Gastroesophageal sphincter (tissue), 4 donors: ENCODE results near the gene ANP32A. TPM values are rescaled to one million over a fixed set of nuclear protein-coding genes. Genes with fewer than 3 reads are reported as not detected.
A peak's percentile ranks its signal among the peaks of the same experiment; 100 is the strongest.

ENCODE experiments used
- ATAC-seq: fragments of 150-250 bp; one replicate; pipeline ENCODE4 v1.9.1; 2016; ENCODE audit warnings: mild to moderate bottlenecking, moderate library complexity
- H3K27ac ChIP-seq, 4 donors: fragments of 200-600 bp; sonication (generic) in 3 of 4; 1 replicate in 3 of 4; 2 replicates in 1 of 4; pipeline ENCODE4 v1.5.1; 2016 to 2019
- H3K27me3 ChIP-seq: fragments of 200-600 bp; sonication (generic); one replicate; pipeline ENCODE4 v1.5.1; 2019
- H3K36me3 ChIP-seq, 2 donors: fragments of 200-600 bp; sonication (generic); one replicate each; pipeline ENCODE4 v1.5.1; 2019; ENCODE audit warnings: control low read depth in 1 of 2
- H3K4me1 ChIP-seq, 3 donors: fragments of 200-600 bp; sonication (generic); 1 replicate in 2 of 3; 2 replicates in 1 of 3; pipeline ENCODE4 v1.5.1; 2016 to 2019; ENCODE audit warnings: control low read depth in 2 of 3
- H3K4me3 ChIP-seq, 2 donors: fragments of 200-600 bp; sonication (generic); one replicate each; pipeline ENCODE4 v1.5.1; 2019; ENCODE audit warnings: mild to moderate bottlenecking in 1 of 2, moderate library complexity in 1 of 2
- H3K9me3 ChIP-seq, 3 donors: fragments of 200-600 bp; sonication (generic); one replicate each; pipeline ENCODE4 v1.5.1; 2017 to 2019; ENCODE audit warnings: control low read depth in 2 of 3
- EP300 ChIP-seq: sonication (generic); formaldehyde crosslinking; IDR thresholded peaks from one replicate; pipeline ENCODE4 v1.6.1; 2017; ENCODE audit warnings: antibody characterized with exemption, mild to moderate bottlenecking
- POLR2A ChIP-seq, 2 donors: fragments of 450-650 bp; IDR thresholded peaks; one replicate each; pipeline ENCODE4 v1.6.1; 2017; ENCODE audit warnings: antibody characterized with exemption in 2 of 2, mild to moderate bottlenecking in 2 of 2, moderate library complexity in 1 of 2
- POLR2AphosphoS5 ChIP-seq: sonication (generic); formaldehyde crosslinking; IDR thresholded peaks from one replicate; pipeline ENCODE4 v1.6.1; 2017; ENCODE audit warnings: antibody characterized with exemption
- WGBS, 2 donors: methylation state at CpG; one replicate each; pipeline ENCODE4 v1.1.5; 2018; ENCODE audit warnings: low coverage in 1 of 2; 5-methylcytosine and 5-hydroxymethylcytosine counted together
- small RNA-seq, 4 donors: library from RNA; depleted of rRNA; stranded (forward); fragments of <200 nt; gene quantifications; one replicate each; pipeline ENCODE3, GENCODE V24; 2016
- total RNA-seq, 4 donors: library from RNA; depleted of rRNA; stranded (reverse); fragments of >200 nt; gene quantifications; one replicate each; pipeline ENCODE4 v1.1.0, GENCODE V29; 2016
- TF ChIP-seq, protein P1 (sequence below), 4 experiments: fragments of 200-600 bp in 2 of 4; fragments of 450-650 bp in 2 of 4; sonication (generic) in 1 of 4; IDR thresholded peaks; one replicate each; pipeline ENCODE4 v1.5.1; 2017 to 2019; ENCODE audit warnings: antibody characterized with exemption in 4 of 4, mild to moderate bottlenecking in 2 of 4, moderate library complexity in 2 of 4

ANP32A gene
- total RNA-seq, 4 donors from 2014 or later, result 42.4 to 75.0 (median 55.6) TPM

DNA sequence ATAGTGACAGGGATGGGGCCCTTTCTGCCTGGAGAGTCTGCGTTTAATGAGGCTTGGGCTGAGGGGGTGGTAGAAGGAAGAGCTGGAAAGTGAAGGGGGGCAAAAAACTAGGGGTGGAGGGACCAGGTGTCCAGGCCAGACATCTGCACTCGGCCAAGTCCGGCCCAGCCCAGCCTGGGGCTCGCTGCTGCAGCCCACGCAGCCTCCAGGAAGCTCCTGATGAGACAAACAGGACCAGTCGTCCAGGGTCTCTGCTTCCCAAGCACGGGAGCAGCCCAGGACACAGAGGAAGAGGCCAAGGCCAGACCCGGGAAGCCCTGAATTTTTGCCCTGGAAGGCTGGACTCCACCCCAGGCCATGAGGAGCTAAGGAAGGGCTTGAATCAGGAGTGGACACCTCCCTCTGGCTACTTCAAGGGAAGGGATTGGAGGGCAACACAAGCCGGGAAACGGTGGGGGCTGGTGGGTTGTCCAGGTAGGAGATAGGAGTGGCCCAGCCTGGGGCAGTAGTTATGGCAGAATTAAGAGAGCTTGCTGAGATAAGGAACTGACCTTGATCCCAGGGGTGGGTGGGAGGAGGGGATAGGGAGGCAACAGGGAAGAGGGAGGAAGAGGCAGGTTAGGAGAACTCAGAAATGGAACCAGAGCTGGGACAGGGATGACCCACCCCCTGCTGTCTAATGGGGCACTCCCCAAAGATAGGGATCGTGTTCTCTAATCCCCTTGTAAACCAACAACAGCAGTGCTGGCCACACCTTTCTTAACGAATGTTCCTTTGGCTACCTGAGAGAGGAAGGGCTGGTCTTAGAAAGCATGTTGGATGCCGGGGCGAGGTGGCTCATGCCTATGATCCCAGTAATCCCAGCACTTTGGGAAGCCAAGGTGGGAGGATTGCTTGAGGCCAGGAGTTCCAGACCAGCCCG is 89.5 kb downstream of the ANP32A start:
- Histone ChIP-seq H3K27me3 (no peaks in the 10 kb centered on the region), H3K36me3 (no peaks in the 10 kb centered on the region), H3K4me1 (peaks cover 0 to 28% (median 16%) of the 10 kb centered on the region in 3 donors), H3K4me3 (no peak overlapping the region), H3K9me3 (no peaks in the 10 kb centered on the region), H3K27ac (peak overlapping the region in 3 of 4 donors; percentile 14 to 71 (median 70))
- ATAC-seq, result no peak
- 75 to 83% methylated on average over 4 to 5 of the region's 15 CpGs for WGBS, 2 donors
- TF ChIP-seq POLR2AphosphoS5, result no peak
- no peak for TF ChIP-seq EP300
- TF ChIP-seq, protein P1, sequence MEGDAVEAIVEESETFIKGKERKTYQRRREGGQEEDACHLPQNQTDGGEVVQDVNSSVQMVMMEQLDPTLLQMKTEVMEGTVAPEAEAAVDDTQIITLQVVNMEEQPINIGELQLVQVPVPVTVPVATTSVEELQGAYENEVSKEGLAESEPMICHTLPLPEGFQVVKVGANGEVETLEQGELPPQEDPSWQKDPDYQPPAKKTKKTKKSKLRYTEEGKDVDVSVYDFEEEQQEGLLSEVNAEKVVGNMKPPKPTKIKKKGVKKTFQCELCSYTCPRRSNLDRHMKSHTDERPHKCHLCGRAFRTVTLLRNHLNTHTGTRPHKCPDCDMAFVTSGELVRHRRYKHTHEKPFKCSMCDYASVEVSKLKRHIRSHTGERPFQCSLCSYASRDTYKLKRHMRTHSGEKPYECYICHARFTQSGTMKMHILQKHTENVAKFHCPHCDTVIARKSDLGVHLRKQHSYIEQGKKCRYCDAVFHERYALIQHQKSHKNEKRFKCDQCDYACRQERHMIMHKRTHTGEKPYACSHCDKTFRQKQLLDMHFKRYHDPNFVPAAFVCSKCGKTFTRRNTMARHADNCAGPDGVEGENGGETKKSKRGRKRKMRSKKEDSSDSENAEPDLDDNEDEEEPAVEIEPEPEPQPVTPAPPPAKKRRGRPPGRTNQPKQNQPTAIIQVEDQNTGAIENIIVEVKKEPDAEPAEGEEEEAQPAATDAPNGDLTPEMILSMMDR (IDR thresholded peaks at IDR 0.05), result no peak
- no peak for TF ChIP-seq POLR2A (IDR thresholded peaks at IDR 0.05)

DNA sequence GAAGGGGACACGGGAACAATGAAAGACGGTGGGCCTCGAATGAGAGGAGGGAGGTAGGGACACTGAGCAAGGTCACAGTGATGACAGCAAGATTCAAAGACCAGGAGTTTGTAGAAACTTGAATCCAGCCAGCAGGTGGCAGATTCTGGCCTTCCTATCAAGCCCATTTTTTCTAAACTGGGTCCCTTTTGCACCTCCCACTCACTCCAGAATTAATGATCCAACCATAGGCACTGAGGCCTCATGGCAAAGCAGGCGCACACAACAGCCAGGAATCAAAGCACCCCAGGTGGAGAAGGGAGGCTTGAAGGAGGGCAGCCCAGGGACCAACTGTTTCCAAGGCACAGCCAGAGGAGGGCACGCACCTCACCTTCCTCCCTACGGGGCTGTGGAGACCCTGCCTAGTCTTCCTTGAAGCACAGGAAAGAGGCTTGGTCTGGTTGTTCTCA is 90.2 kb downstream of the ANP32A start:
- TF ChIP-seq EP300 (no peak), POLR2A (IDR thresholded peaks at IDR 0.05) (no peak), POLR2AphosphoS5 (no peak)
- TF ChIP-seq, protein P1 (IDR thresholded peaks at IDR 0.05), result peak in 3 of 4 experiments; percentile 54 to 66 (median 58)
- peak; percentile 18 for ATAC-seq
- 23 to 32% methylated on average over 4 of the region's 6 CpGs for WGBS, 2 donors
- Histone ChIP-seq H3K4me3 (no peak overlapping the region), H3K9me3 (no peaks in the 10 kb centered on the region), H3K27ac (peak overlapping the region in 3 of 4 donors; percentile 28 to 71 (median 70)), H3K36me3 (no peaks in the 10 kb centered on the region), H3K27me3 (no peaks in the 10 kb centered on the region), H3K4me1 (peaks cover 0 to 32% (median 16%) of the 10 kb centered on the region in 3 donors)

DNA sequence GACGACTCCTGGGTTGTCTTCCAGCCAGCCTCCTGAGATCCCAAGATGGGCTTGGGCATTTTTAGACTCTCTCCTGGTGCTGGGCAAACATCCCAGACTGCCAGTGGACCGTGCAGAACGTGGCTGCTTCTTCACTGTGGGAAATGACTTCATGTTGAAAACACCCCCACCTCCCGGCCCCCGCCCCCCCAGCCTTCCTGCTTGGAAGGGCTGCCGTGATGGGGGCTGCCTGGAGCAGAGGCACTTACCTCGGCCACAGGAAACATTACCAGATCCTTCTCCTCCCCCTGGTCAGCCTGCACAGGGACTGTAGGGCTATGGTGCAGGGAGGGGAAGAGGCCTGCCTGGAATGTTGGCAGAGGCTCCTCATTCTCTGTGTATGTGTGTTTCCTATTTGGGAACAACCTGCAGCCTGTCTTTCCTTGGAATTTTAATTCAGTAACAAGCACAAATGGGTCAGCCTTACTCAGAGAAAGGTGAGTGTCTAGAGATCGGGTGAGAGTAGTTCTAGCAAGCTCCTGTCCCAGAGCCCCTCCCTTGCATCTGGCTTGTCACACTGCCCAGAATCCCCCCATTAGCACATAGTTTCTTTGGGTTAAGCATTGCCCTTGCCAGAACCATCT is 90.8 kb downstream of the ANP32A start:
- Histone ChIP-seq H3K4me3 (no peak overlapping the region), H3K4me1 (peaks cover 0 to 32% (median 16%) of the 10 kb centered on the region in 3 donors), H3K9me3 (no peaks in the 10 kb centered on the region), H3K27ac (peak overlapping the region in 3 of 4 donors; percentile 28 to 71 (median 70)), H3K27me3 (no peaks in the 10 kb centered on the region), H3K36me3 (no peaks in the 10 kb centered on the region)
- TF ChIP-seq EP300 (no peak), POLR2A (IDR thresholded peaks at IDR 0.05) (no peak), POLR2AphosphoS5 (no peak)
- TF ChIP-seq, protein P1 (IDR thresholded peaks at IDR 0.05), result no peak
- 40% methylated on average over 1 of the region's 8 CpGs; no CpG with 5 or more reads in 1 of the 2 donors for WGBS, 2 donors
- peak; percentile 76 for ATAC-seq

Small RNAs within 50 kb of the gene (small RNA-seq; reads per million reads assigned to genes)
- 0 reads per million in 4 donors for gene MIR4312

Other genes with a start within 250 kb of the ANP32A start
- 1 to 10 TPM; 3.2 to 9.1 (median 6.6) TPM for gene CORO2B, start 241.9 kb downstream of the ANP32A start, total RNA-seq
- 1 to 10 TPM; 1.6 to 5.9 (median 2.7) TPM for gene SPESP1, start 109.6 kb upstream of the ANP32A start, total RNA-seq
- under 1 TPM in 2 of 4 donors, not detected in 2; 0.12 to 0.54 TPM for gene NOX5, start 193.8 kb upstream of the ANP32A start, total RNA-seq